Measurements from ENCODE around the gene TLE3. TPM values are rescaled to one million over a fixed set of nuclear protein-coding genes. Genes with fewer than 3 reads are reported as not detected.
A peak's percentile ranks its signal among the peaks of the same experiment; 100 is the strongest.

Gene TLE3
- total RNA-seq, 1 donor from 2014 or later, result 45.4 TPM

GRCh38 chr15:70098461-70099166 is 897 bp upstream of the TLE3 start:
- Histone ChIP-seq H3K36me3 (ENCODE audit: insufficient read depth, low read length) (peaks cover 2% of the 10 kb centered on the region), H3K27me3 (ENCODE audit: insufficient read depth, low read length) (peaks cover 10% of the 10 kb centered on the region), H3K4me3 (ENCODE audit: insufficient read depth, low read depth, low read length) (peak overlapping the region; percentile 58), H3K4me1 (ENCODE audit: insufficient read depth, low read length) (peaks cover 33% of the 10 kb centered on the region), H4K20me1 (ENCODE audit: insufficient read depth, low read length) (peaks cover 27% of the 10 kb centered on the region), H3K27ac (ENCODE audit: low read depth, low read length) (peak overlapping the region; percentile 82), H3K4me2 (ENCODE audit: low read length) (peak overlapping the region; percentile 91), H2AFZ (ENCODE audit: low read depth, low read length) (peak overlapping the region; percentile 78), H3K9me3 (ENCODE audit: insufficient read depth, low read depth, low read length) (no peaks in the 10 kb centered on the region), H3K79me2 (ENCODE audit: insufficient read depth, low read length) (peaks cover 39% of the 10 kb centered on the region), H3K9ac (ENCODE audit: low read length) (peak overlapping the region; percentile 88)
- no peak for TF ChIP-seq EZH2 (IDR thresholded peaks at IDR 0.05; ENCODE audit: insufficient read depth, low read length)
- no peak for TF ChIP-seq CTCF (IDR thresholded peaks at IDR 0.05; ENCODE audit: insufficient read depth, low read depth, low read length)
- H3K9me3 Mint-ChIP-seq (ENCODE audit: unreplicated experiment), result peaks cover 3% of the 10 kb centered on the region
- H3K27ac Mint-ChIP-seq (ENCODE audit: unreplicated experiment), result peak overlapping the region; percentile 85
- DNase-seq (ENCODE audit: low read depth) (no peak), FAIRE-seq (no peak)
- peak overlapping the region; percentile 98 for H3K4me3 Mint-ChIP-seq (ENCODE audit: unreplicated experiment)
- H3K36me3 Mint-ChIP-seq (ENCODE audit: low read depth, unreplicated experiment), result peaks cover 5% of the 10 kb centered on the region
- peaks cover 18% of the 10 kb centered on the region for H3K27me3 Mint-ChIP-seq (ENCODE audit: low read depth, unreplicated experiment)
- peaks cover 24% of the 10 kb centered on the region for H3K4me1 Mint-ChIP-seq (ENCODE audit: low read depth, unreplicated experiment)

- Mint-ChIP-seq H3K27ac (ENCODE audit: unreplicated experiment) (peak overlapping the region; percentile 85), H3K4me1 (ENCODE audit: low read depth, unreplicated experiment) (peaks cover 29% of the 10 kb centered on the region), H3K4me3 (ENCODE audit: unreplicated experiment) (peak overlapping the region; percentile 98), H3K36me3 (ENCODE audit: low read depth, unreplicated experiment) (peaks cover 9% of the 10 kb centered on the region), H3K27me3 (ENCODE audit: low read depth, unreplicated experiment) (peaks cover 13% of the 10 kb centered on the region), H3K9me3 (ENCODE audit: unreplicated experiment) (peaks cover 3% of the 10 kb centered on the region)
- H3K4me1 ChIP-seq (ENCODE audit: insufficient read depth, low read length), result peaks cover 38% of the 10 kb centered on the region
- H3K27ac ChIP-seq (ENCODE audit: low read depth, low read length), result peak overlapping the region; percentile 49
- H3K36me3 ChIP-seq (ENCODE audit: insufficient read depth, low read length), result peaks cover 4% of the 10 kb centered on the region
- peak overlapping the region; percentile 88 for H3K9ac ChIP-seq (ENCODE audit: low read length)
- peak overlapping the region; percentile 91 for H3K4me2 ChIP-seq (ENCODE audit: low read length)
- peak overlapping the region; percentile 37 for H2AFZ ChIP-seq (ENCODE audit: low read depth, low read length)
- peaks cover 32% of the 10 kb centered on the region for H4K20me1 ChIP-seq (ENCODE audit: insufficient read depth, low read length)
- no peak for TF ChIP-seq EZH2 (IDR thresholded peaks at IDR 0.05; ENCODE audit: insufficient read depth, low read length)
- TF ChIP-seq CTCF (IDR thresholded peaks at IDR 0.05; ENCODE audit: insufficient read depth, low read depth, low read length), result no peak
- H3K27me3 ChIP-seq (ENCODE audit: insufficient read depth, low read length), result peaks cover 5% of the 10 kb centered on the region
- no peak for FAIRE-seq
- peaks cover 44% of the 10 kb centered on the region for H3K79me2 ChIP-seq (ENCODE audit: insufficient read depth, low read length)
- no peaks in the 10 kb centered on the region for H3K9me3 ChIP-seq (ENCODE audit: insufficient read depth, low read depth, low read length)
- H3K4me3 ChIP-seq (ENCODE audit: insufficient read depth, low read depth, low read length), result peak overlapping the region; percentile 58
- no peak for DNase-seq (ENCODE audit: low read depth)
Measured at GRCh38 chr15:70098153-70098460, 390 bp upstream of the TLE3 start.

- peaks cover 55% of the 10 kb centered on the region for H3K79me2 ChIP-seq (ENCODE audit: insufficient read depth, low read length)
- FAIRE-seq, result no peak
Measured at GRCh38 chr15:70097063-70097320, 725 bp downstream of the TLE3 start.

More at GRCh38 chr15:70097063-70097320, 725 bp downstream of the TLE3 start:
- DNase-seq (ENCODE audit: low read depth), result no peak
- Histone ChIP-seq H3K4me2 (ENCODE audit: low read length) (peak overlapping the region; percentile 98), H3K9me3 (ENCODE audit: insufficient read depth, low read depth, low read length) (no peaks in the 10 kb centered on the region), H2AFZ (ENCODE audit: low read depth, low read length) (peak overlapping the region; percentile 40), H4K20me1 (ENCODE audit: insufficient read depth, low read length) (peaks cover 43% of the 10 kb centered on the region), H3K9ac (ENCODE audit: low read length) (peak overlapping the region; percentile 89), H3K27me3 (ENCODE audit: insufficient read depth, low read length) (no peaks in the 10 kb centered on the region), H3K36me3 (ENCODE audit: insufficient read depth, low read length) (peaks cover 9% of the 10 kb centered on the region), H3K4me1 (ENCODE audit: insufficient read depth, low read length) (peaks cover 49% of the 10 kb centered on the region), H3K4me3 (ENCODE audit: insufficient read depth, low read depth, low read length) (peak overlapping the region; percentile 91), H3K27ac (ENCODE audit: low read depth, low read length) (peak overlapping the region; percentile 80)
- Mint-ChIP-seq H3K9me3 (ENCODE audit: unreplicated experiment) (no peaks in the 10 kb centered on the region), H3K27ac (ENCODE audit: unreplicated experiment) (no peak overlapping the region), H3K36me3 (ENCODE audit: low read depth, unreplicated experiment) (peaks cover 7% of the 10 kb centered on the region), H3K4me1 (ENCODE audit: low read depth, unreplicated experiment) (peaks cover 32% of the 10 kb centered on the region), H3K4me3 (ENCODE audit: unreplicated experiment) (no peak overlapping the region), H3K27me3 (ENCODE audit: low read depth, unreplicated experiment) (peaks cover 3% of the 10 kb centered on the region)
- no peak for TF ChIP-seq EZH2 (IDR thresholded peaks at IDR 0.05; ENCODE audit: insufficient read depth, low read length)
- TF ChIP-seq CTCF (IDR thresholded peaks at IDR 0.05; ENCODE audit: insufficient read depth, low read depth, low read length), result no peak

Measured in astrocyte (in vitro differentiated cells and primary cell).